ENCODE measurements around the gene LTC4S. TPM values are rescaled to one million over a fixed set of nuclear protein-coding genes. Genes with fewer than 3 reads are reported as not detected.
"Not testable (repeated sequence)": the region's sequence is repeated elsewhere in the genome, so short reads cannot be mapped to it uniquely, and the experiment has no call there.

The LTC4S gene
- total and polyA plus RNA-seq, 2 experiments from 2014 or later, result 3.7 TPM; not detected in 1

- WGBS (ENCODE audit: low lambda C conversion rate, missing lambda C conversion rate), result 96% methylated on average over 7 of the region's 7 CpGs
- TF ChIP-seq EZH2 (IDR thresholded peaks at IDR 0.05; ENCODE audit: borderline replicate concordance), result no peak
- TF ChIP-seq, protein P1, sequence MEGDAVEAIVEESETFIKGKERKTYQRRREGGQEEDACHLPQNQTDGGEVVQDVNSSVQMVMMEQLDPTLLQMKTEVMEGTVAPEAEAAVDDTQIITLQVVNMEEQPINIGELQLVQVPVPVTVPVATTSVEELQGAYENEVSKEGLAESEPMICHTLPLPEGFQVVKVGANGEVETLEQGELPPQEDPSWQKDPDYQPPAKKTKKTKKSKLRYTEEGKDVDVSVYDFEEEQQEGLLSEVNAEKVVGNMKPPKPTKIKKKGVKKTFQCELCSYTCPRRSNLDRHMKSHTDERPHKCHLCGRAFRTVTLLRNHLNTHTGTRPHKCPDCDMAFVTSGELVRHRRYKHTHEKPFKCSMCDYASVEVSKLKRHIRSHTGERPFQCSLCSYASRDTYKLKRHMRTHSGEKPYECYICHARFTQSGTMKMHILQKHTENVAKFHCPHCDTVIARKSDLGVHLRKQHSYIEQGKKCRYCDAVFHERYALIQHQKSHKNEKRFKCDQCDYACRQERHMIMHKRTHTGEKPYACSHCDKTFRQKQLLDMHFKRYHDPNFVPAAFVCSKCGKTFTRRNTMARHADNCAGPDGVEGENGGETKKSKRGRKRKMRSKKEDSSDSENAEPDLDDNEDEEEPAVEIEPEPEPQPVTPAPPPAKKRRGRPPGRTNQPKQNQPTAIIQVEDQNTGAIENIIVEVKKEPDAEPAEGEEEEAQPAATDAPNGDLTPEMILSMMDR (IDR thresholded peaks at IDR 0.05; ENCODE audit: poor library complexity), result no peak
- no peak for TF ChIP-seq EZH2phosphoT487 (IDR thresholded peaks at IDR 0.05; ENCODE audit: low read depth, severe bottlenecking, unreplicated experiment)
- Histone ChIP-seq H3K27ac (no peak overlapping the region), H2AFZ (no peak overlapping the region), H3K36me3 (replicated peaks; ENCODE audit: insufficient read depth, low read depth) (no peaks in the 10 kb centered on the region), H3K4me2 (no peak overlapping the region), H3K4me1 (ENCODE audit: insufficient read depth) (no peaks in the 10 kb centered on the region), H3K9me2 (replicated peaks; ENCODE audit: insufficient read depth) (no peaks in the 10 kb centered on the region), H3K9me3 (ENCODE audit: low read depth) (no peaks in the 10 kb centered on the region), H4K20me1 (ENCODE audit: insufficient read depth, poor library complexity, severe bottlenecking) (no peaks in the 10 kb centered on the region), H3K79me2 (no peaks in the 10 kb centered on the region), H3K4me3 (no peak overlapping the region), H3K27me3 (no peaks in the 10 kb centered on the region)
- DNase-seq (ENCODE audit: low spot score), result no peak
Measured at GRCh38 chr5:179788193-179788854, 5.5 kb upstream of the LTC4S start.

- not testable (repeated sequence) for H4K20me1 ChIP-seq (ENCODE audit: insufficient read depth, poor library complexity, severe bottlenecking); H3K9me3 ChIP-seq (ENCODE audit: low read depth); H3K9me2 ChIP-seq (replicated peaks; ENCODE audit: insufficient read depth); H3K4me1 ChIP-seq (ENCODE audit: insufficient read depth); H3K79me2 ChIP-seq; H3K36me3 ChIP-seq (replicated peaks; ENCODE audit: insufficient read depth, low read depth); H3K4me3 ChIP-seq; H3K4me2 ChIP-seq; DNase-seq (ENCODE audit: low spot score); H3K27me3 ChIP-seq; H3K27ac ChIP-seq; H2AFZ ChIP-seq
- WGBS (ENCODE audit: low lambda C conversion rate, missing lambda C conversion rate), result 99% methylated on average over 9 of the region's 9 CpGs
Measured at GRCh38 chr5:179789278-179789677, 4.5 kb upstream of the LTC4S start.

DNA sequence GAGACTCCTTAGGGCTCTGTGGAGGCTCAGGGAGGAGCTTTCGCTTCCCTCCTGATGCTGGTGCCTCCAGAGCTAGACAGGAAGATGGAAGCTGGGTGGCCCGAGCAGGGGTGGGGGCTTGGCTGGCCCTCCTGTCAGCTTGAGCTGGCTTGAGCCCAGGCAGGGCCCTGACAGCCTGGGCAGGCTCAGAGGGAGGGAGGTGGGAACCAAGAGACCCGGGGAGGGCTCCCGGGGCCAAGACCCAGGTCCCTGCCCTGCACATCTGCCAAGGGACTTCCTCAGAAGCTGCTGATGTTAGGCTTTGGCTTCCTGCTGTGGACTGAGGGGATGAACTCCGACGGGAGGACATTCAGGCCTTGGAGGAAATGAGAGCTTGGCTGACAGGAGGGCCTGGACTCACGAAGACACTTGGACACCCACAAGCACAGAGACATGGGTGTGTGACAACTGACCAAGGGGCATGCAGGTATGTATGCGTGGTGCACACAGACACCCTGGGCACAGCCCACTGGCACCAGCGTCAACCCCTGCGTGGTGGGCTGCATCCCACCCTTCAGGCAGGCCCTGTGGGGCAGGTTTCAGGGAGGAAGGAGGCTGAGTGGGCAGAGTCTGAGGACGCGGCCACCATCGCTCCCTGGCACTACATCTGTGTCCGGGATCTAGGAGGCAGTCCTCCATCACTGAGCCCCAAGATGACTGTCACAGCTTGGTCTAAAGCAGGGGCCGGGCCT, 1.7 kb upstream of the LTC4S start:
- H3K4me3 ChIP-seq, result no peak overlapping the region
- 88% methylated on average over 15 of the region's 15 CpGs for WGBS (ENCODE audit: low lambda C conversion rate, missing lambda C conversion rate)
- no peaks in the 10 kb centered on the region for H3K27me3 ChIP-seq
- H2AFZ ChIP-seq, result no peak overlapping the region
- no peaks in the 10 kb centered on the region for H3K79me2 ChIP-seq
- no peak overlapping the region for H3K27ac ChIP-seq
- H3K36me3 ChIP-seq (replicated peaks; ENCODE audit: insufficient read depth, low read depth), result no peaks in the 10 kb centered on the region
- no peaks in the 10 kb centered on the region for H4K20me1 ChIP-seq (ENCODE audit: insufficient read depth, poor library complexity, severe bottlenecking)
- H3K4me1 ChIP-seq (ENCODE audit: insufficient read depth), result peaks cover 10% of the 10 kb centered on the region
- no peak for DNase-seq (ENCODE audit: low spot score)
- H3K9me3 ChIP-seq (ENCODE audit: low read depth), result no peaks in the 10 kb centered on the region
- TF ChIP-seq EZH2 (IDR thresholded peaks at IDR 0.05; ENCODE audit: borderline replicate concordance), result no peak
- no peak overlapping the region for H3K4me2 ChIP-seq
- no peaks in the 10 kb centered on the region for H3K9me2 ChIP-seq (replicated peaks; ENCODE audit: insufficient read depth)

DNA sequence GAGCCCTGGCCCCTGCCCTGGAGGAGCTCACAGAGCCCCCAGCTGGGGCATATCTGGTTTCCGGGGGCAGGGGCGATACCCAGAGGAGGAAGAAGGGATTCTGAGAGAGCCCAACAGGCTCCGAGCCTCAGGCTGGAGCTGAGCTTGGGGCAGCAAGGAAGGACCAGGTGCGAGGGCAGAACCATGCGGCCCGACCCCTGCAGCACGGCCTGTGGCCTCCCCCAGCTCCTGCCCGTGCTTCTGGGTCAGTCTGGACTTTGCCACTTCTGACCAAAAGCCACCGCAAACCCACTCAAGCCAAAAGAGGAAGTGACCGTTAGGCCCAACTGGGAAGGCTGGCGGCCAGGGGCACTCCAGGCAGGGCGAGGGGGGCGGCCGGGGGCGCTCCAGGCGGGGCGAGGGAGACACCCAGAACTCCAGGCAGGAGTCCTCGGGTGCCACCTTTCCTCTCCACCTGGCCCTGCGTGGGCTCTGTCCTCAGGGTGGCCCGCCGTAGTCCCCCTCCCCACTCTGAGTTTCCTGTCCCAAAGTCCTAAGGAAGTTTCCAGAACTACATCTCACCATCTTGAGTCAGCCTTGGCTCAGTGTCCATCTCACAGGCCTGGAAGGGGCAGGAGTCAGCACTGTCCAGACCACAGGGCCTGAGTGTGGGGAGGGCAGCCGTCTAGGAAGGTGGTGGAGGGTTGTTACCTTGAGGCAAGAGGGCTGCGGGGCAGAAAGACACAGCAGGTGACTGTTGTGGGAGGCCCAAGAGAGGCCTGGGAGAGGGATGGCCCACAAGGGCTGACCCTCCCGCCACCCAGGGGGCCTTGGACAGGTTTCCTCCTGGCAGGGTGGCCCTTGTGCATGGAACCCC, 946 bp upstream of the LTC4S start:
- Histone ChIP-seq H3K9me2 (replicated peaks; ENCODE audit: insufficient read depth) (no peaks in the 10 kb centered on the region), H3K79me2 (no peaks in the 10 kb centered on the region), H3K27me3 (no peaks in the 10 kb centered on the region), H3K9me3 (ENCODE audit: low read depth) (no peaks in the 10 kb centered on the region), H3K36me3 (replicated peaks; ENCODE audit: insufficient read depth, low read depth) (no peaks in the 10 kb centered on the region), H2AFZ (no peak overlapping the region), H3K4me3 (no peak overlapping the region), H4K20me1 (ENCODE audit: insufficient read depth, poor library complexity, severe bottlenecking) (no peaks in the 10 kb centered on the region), H3K27ac (no peak overlapping the region), H3K4me1 (ENCODE audit: insufficient read depth) (peaks cover 10% of the 10 kb centered on the region), H3K4me2 (no peak overlapping the region)
- no peak for DNase-seq (ENCODE audit: low spot score)
- WGBS (ENCODE audit: low lambda C conversion rate, missing lambda C conversion rate), result 93% methylated on average over 21 of the region's 24 CpGs
- TF ChIP-seq EZH2phosphoT487 (IDR thresholded peaks at IDR 0.05; ENCODE audit: low read depth, severe bottlenecking, unreplicated experiment) (no peak), EZH2 (IDR thresholded peaks at IDR 0.05; ENCODE audit: borderline replicate concordance) (no peak)
- TF ChIP-seq, protein P1 (IDR thresholded peaks at IDR 0.05; ENCODE audit: poor library complexity), result no peak

All from hepatocyte (in vitro differentiated cells).